C4-2B (cell line): Measurements from ENCODE around the gene ENSA.

ENCODE experiments used
- ZFX ChIP-seq: fragments of 450-650 bp; IDR thresholded peaks from 2 replicates; pipeline ENCODE4 v1.6.1; 2017
- TF ChIP-seq, protein P1 (sequence below): fragments of 450-650 bp; conservative IDR thresholded peaks from 2 replicates; pipeline ENCODE4 v1.5.1; 2017; ENCODE audit warnings: mild to moderate bottlenecking

- TF ChIP-seq, protein P1, sequence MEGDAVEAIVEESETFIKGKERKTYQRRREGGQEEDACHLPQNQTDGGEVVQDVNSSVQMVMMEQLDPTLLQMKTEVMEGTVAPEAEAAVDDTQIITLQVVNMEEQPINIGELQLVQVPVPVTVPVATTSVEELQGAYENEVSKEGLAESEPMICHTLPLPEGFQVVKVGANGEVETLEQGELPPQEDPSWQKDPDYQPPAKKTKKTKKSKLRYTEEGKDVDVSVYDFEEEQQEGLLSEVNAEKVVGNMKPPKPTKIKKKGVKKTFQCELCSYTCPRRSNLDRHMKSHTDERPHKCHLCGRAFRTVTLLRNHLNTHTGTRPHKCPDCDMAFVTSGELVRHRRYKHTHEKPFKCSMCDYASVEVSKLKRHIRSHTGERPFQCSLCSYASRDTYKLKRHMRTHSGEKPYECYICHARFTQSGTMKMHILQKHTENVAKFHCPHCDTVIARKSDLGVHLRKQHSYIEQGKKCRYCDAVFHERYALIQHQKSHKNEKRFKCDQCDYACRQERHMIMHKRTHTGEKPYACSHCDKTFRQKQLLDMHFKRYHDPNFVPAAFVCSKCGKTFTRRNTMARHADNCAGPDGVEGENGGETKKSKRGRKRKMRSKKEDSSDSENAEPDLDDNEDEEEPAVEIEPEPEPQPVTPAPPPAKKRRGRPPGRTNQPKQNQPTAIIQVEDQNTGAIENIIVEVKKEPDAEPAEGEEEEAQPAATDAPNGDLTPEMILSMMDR = no peak
- no peak for TF ChIP-seq ZFX
These were observed at the start of gene ENSA for GRCh38 chr1:150629115-150629928.
